Measurements from ENCODE around the gene TMEM35B.
A peak's percentile ranks its signal among the peaks of the same experiment; 100 is the strongest.
"Not testable (repeated sequence)": the region's sequence is repeated elsewhere in the genome, so short reads cannot be mapped to it uniquely, and the experiment has no call there.

Gene TMEM35B

GRCh38 chr1:34988581-34988980, 3.4 kb upstream of the TMEM35B start:
- Histone ChIP-seq H3K4me1 (ENCODE audit: control insufficient read depth in 1 of 2, insufficient read depth in 1 of 2, low read depth in 1 of 2, low read length in 1 of 2) (peaks cover 14 to 26% of the 10 kb centered on the region in 2 experiments), H3K9me3 (no peaks in the 10 kb centered on the region), H3K27ac (no peak overlapping the region), H3K4me3 (ENCODE audit: low read depth in 1 of 2, low read length in 1 of 2) (no peak overlapping the region), H3K36me3 (peaks cover 32% of the 10 kb centered on the region), H3K27me3 (no peaks in the 10 kb centered on the region)
- TF ChIP-seq CTCF (IDR thresholded peaks at IDR 0.05) = no peak

GRCh38 chr1:34988147-34988546, 3.0 kb upstream of the TMEM35B start:
- Histone ChIP-seq H3K36me3 (peaks cover 32% of the 10 kb centered on the region), H3K27ac (no peak overlapping the region), H3K27me3 (no peaks in the 10 kb centered on the region), H3K4me1 (ENCODE audit: control insufficient read depth in 1 of 2, insufficient read depth in 1 of 2, low read depth in 1 of 2, low read length in 1 of 2) (peaks cover 15 to 29% of the 10 kb centered on the region in 2 experiments), H3K4me3 (ENCODE audit: low read depth in 1 of 2, low read length in 1 of 2) (no peak overlapping the region), H3K9me3 (no peaks in the 10 kb centered on the region)
- TF ChIP-seq CTCF (IDR thresholded peaks at IDR 0.05) = no peak

GRCh38 chr1:34987018-34987417, 1.9 kb upstream of the TMEM35B start:
- H3K9me3 ChIP-seq = no peaks in the 10 kb centered on the region
- H3K27me3 ChIP-seq = no peaks in the 10 kb centered on the region
- H3K4me3 ChIP-seq (ENCODE audit: low read depth in 1 of 2, low read length in 1 of 2) = no peak overlapping the region
- TF ChIP-seq CTCF (IDR thresholded peaks at IDR 0.05) = no peak
- H3K27ac ChIP-seq = no peak overlapping the region
- H3K4me1 ChIP-seq (ENCODE audit: control insufficient read depth in 1 of 2, insufficient read depth in 1 of 2, low read depth in 1 of 2, low read length in 1 of 2) = peaks cover 18 to 33% of the 10 kb centered on the region in 2 experiments
- H3K36me3 ChIP-seq = peaks cover 33% of the 10 kb centered on the region

GRCh38 chr1:34985609-34985904, 410 bp upstream of the TMEM35B start:
- H3K27me3 ChIP-seq = not testable (repeated sequence)
- peak overlapping the region; percentile 71 to 75 for H3K4me3 ChIP-seq (ENCODE audit: low read depth in 1 of 2, low read length in 1 of 2)
- H3K27ac ChIP-seq = peak overlapping the region; percentile 88

GRCh38 chr1:34984435-34984792, 733 bp downstream of the TMEM35B start:
- Histone ChIP-seq H3K4me1 (ENCODE audit: control insufficient read depth in 1 of 2, insufficient read depth in 1 of 2, low read depth in 1 of 2, low read length in 1 of 2) (peaks cover 18 to 33% of the 10 kb centered on the region in 2 experiments), H3K4me3 (ENCODE audit: low read depth in 1 of 2, low read length in 1 of 2) (peak overlapping the region; percentile 71 to 75), H3K36me3 (peaks cover 22% of the 10 kb centered on the region), H3K9me3 (no peaks in the 10 kb centered on the region), H3K27ac (peak overlapping the region; percentile 88), H3K27me3 (no peaks in the 10 kb centered on the region)
- no peak for TF ChIP-seq CTCF (IDR thresholded peaks at IDR 0.05)

More at GRCh38 chr1:34985609-34985904, 410 bp upstream of the TMEM35B start:
- H3K4me1 ChIP-seq (ENCODE audit: control insufficient read depth in 1 of 2, insufficient read depth in 1 of 2, low read depth in 1 of 2, low read length in 1 of 2) = peaks cover 18 to 33% of the 10 kb centered on the region in 2 experiments
- H3K9me3 ChIP-seq = not testable (repeated sequence)
- H3K36me3 ChIP-seq = peaks cover 26% of the 10 kb centered on the region

- peaks cover 26% of the 10 kb centered on the region for H3K36me3 ChIP-seq
- H3K4me3 ChIP-seq (ENCODE audit: low read depth in 1 of 2, low read length in 1 of 2) = peak overlapping the region; percentile 71 to 75
- H3K27me3 ChIP-seq = no peaks in the 10 kb centered on the region
- H3K27ac ChIP-seq = peak overlapping the region; percentile 88
- peaks cover 18 to 33% of the 10 kb centered on the region in 2 experiments for H3K4me1 ChIP-seq (ENCODE audit: control insufficient read depth in 1 of 2, insufficient read depth in 1 of 2, low read depth in 1 of 2, low read length in 1 of 2)
- H3K9me3 ChIP-seq = no peaks in the 10 kb centered on the region
- no peak for TF ChIP-seq CTCF (IDR thresholded peaks at IDR 0.05)
Measured at GRCh38 chr1:34983700-34984355, 1.3 kb downstream of the TMEM35B start.
